LNCaP clone FGC (cell line): Measurements from ENCODE around the gene TULP1.

Experiments used
- DNase-seq: peaks from one replicate; pipeline ENCODE4 v3.0.0-alpha.2; 2011; ENCODE audit warnings: low read depth
- H3K4me3 ChIP-seq: 2 replicates; pipeline ENCODE4 v1.5.1; 2011; ENCODE audit warnings: mild to moderate bottlenecking, low read depth, low read length, control low read depth
- CTCF ChIP-seq: IDR thresholded peaks from 2 replicates; pipeline ENCODE4 v1.5.1; 2012; ENCODE audit warnings: mild to moderate bottlenecking; ENCODE audit not compliant: control insufficient read depth, insufficient read depth; ENCODE audit errors: extremely low read depth

The TULP1 gene

GRCh38 chr6:35463292-35463691 is 49.4 kb downstream of the TULP1 start:
- TF ChIP-seq CTCF: no peak
- DNase-seq: no peak

GRCh38 chr6:35461270-35461669 is 51.4 kb downstream of the TULP1 start:
- no peak overlapping the region for H3K4me3 ChIP-seq
- DNase-seq: no peak
- no peak for TF ChIP-seq CTCF

More at GRCh38 chr6:35463292-35463691, 49.4 kb downstream of the TULP1 start:
- no peak overlapping the region for H3K4me3 ChIP-seq

GRCh38 chr6:35457907-35458306 is 54.8 kb downstream of the TULP1 start:
- no peak overlapping the region for H3K4me3 ChIP-seq
- TF ChIP-seq CTCF: no peak
- DNase-seq: no peak

- no peak for TF ChIP-seq CTCF
- no peak overlapping the region for H3K4me3 ChIP-seq
- DNase-seq: no peak
Measured at GRCh38 chr6:35454391-35455110, 58.1 kb downstream of the TULP1 start.

GRCh38 chr6:35453236-35453635 is 59.5 kb downstream of the TULP1 start:
- TF ChIP-seq CTCF: no peak
- peak overlapping the region; percentile 58 for H3K4me3 ChIP-seq
- no peak for DNase-seq

GRCh38 chr6:35452183-35453090 is 60.3 kb downstream of the TULP1 start, which contains the start of gene FANCE:
Gene FANCE, plus strand, starts transcription at chr6:35452338. Its CDS starts 208 bp downstream, at chr6:35452546.
- DNase-seq: no peak
- peak within 1 kb of the TSS; percentile 58 for H3K4me3 ChIP-seq
- TF ChIP-seq CTCF: no peak
